Measurements from ENCODE around the gene DLG2. TPM values are rescaled to one million over a fixed set of nuclear protein-coding genes. Genes with fewer than 3 reads are reported as not detected.

The DLG2 gene
- total RNA-seq, 2 experiments from 2014 or later: 2.0 to 2.1 TPM

- POLR2A ChIA-PET: no interaction called here
- Mint-ChIP-seq H3K4me1 (ENCODE audit: low read depth) (no peaks in the 10 kb centered on the region), H3K27me3 (peaks cover 10% of the 10 kb centered on the region), H3K27ac (no peak overlapping the region), H3K4me3 (no peak overlapping the region), H3K36me3 (ENCODE audit: low read depth) (no peaks in the 10 kb centered on the region), H3K9me3 (no peaks in the 10 kb centered on the region)
- no peaks in the 10 kb centered on the region for H3K36me3 ChIP-seq (ENCODE audit: insufficient read depth, low read length)
- no peaks in the 10 kb centered on the region for H3K4me1 ChIP-seq (ENCODE audit: insufficient read depth, low read length)
- no peak for DNase-seq
- ATAC-seq (ENCODE audit: poor library complexity): no peak
- CTCF ChIA-PET: no interaction called here
- no peaks in the 10 kb centered on the region for H3K9me3 ChIP-seq (ENCODE audit: control insufficient read depth in 1 of 2, insufficient read depth in 1 of 2, low read length in 2 of 2)
- no peak overlapping the region for H3K27ac ChIP-seq (ENCODE audit: low read depth in 1 of 2, low read length in 2 of 2)
- intact Hi-C loops (cut with DNase I, micrococcal nuclease): no loop called here
- H3K27me3 ChIP-seq (ENCODE audit: control insufficient read depth in 1 of 2, insufficient read depth in 2 of 2, low read length in 2 of 2): peaks cover 0 to 2% of the 10 kb centered on the region in 2 experiments
- H3K4me3 ChIP-seq (ENCODE audit: low read length): no peak overlapping the region
- TF ChIP-seq, protein P1, sequence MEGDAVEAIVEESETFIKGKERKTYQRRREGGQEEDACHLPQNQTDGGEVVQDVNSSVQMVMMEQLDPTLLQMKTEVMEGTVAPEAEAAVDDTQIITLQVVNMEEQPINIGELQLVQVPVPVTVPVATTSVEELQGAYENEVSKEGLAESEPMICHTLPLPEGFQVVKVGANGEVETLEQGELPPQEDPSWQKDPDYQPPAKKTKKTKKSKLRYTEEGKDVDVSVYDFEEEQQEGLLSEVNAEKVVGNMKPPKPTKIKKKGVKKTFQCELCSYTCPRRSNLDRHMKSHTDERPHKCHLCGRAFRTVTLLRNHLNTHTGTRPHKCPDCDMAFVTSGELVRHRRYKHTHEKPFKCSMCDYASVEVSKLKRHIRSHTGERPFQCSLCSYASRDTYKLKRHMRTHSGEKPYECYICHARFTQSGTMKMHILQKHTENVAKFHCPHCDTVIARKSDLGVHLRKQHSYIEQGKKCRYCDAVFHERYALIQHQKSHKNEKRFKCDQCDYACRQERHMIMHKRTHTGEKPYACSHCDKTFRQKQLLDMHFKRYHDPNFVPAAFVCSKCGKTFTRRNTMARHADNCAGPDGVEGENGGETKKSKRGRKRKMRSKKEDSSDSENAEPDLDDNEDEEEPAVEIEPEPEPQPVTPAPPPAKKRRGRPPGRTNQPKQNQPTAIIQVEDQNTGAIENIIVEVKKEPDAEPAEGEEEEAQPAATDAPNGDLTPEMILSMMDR (IDR thresholded peaks at IDR 0.05): no peak
Observed at GRCh38 chr11:83645561-83645960, 1981.6 kb downstream of the DLG2 start.

DNA sequence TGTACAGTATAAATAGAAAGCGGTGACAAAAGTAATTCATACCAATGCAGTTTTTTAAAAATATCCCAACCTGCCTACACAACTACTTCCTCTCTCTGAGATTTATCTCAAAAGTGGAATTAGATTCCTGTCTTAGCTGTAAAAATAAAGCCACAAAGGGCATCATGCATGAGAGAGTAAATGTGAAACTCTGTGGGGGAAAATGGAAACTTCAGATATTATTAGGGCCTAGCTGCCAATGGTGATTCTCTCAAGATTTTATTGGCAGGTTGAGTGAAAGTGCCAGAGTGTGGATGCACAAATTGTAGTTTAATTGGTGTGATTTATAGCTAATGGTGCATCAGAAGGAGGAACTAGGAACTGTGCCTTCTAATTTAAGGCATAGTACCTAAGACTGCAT, 1984.0 kb downstream of the DLG2 start:
- no peak for ATAC-seq (ENCODE audit: poor library complexity)
- intact Hi-C loops (cut with DNase I, micrococcal nuclease): no loop called here
- ChIA-PET CTCF (no interaction called here), POLR2A (no interaction called here)
- H3K27me3 Mint-ChIP-seq: peaks cover 10% of the 10 kb centered on the region
- H3K4me3 Mint-ChIP-seq: no peak overlapping the region
- H3K9me3 ChIP-seq (ENCODE audit: control insufficient read depth in 1 of 2, insufficient read depth in 1 of 2, low read length in 2 of 2): no peaks in the 10 kb centered on the region
- H3K36me3 ChIP-seq (ENCODE audit: insufficient read depth, low read length): no peaks in the 10 kb centered on the region
- peaks cover 0 to 2% of the 10 kb centered on the region in 2 experiments for H3K27me3 ChIP-seq (ENCODE audit: control insufficient read depth in 1 of 2, insufficient read depth in 2 of 2, low read length in 2 of 2)
- no peak overlapping the region for H3K4me3 ChIP-seq (ENCODE audit: low read length)
- no peaks in the 10 kb centered on the region for H3K36me3 Mint-ChIP-seq (ENCODE audit: low read depth)
- H3K9me3 Mint-ChIP-seq: peaks cover 3% of the 10 kb centered on the region
- H3K27ac ChIP-seq (ENCODE audit: low read depth in 1 of 2, low read length in 2 of 2): no peak overlapping the region
- no peak overlapping the region for H3K27ac Mint-ChIP-seq
- no peak for DNase-seq
- no peaks in the 10 kb centered on the region for H3K4me1 Mint-ChIP-seq (ENCODE audit: low read depth)
- no peaks in the 10 kb centered on the region for H3K4me1 ChIP-seq (ENCODE audit: insufficient read depth, low read length)
- TF ChIP-seq, protein P1 (IDR thresholded peaks at IDR 0.05): no peak

GRCh38 chr11:83642500-83642899, 1984.6 kb downstream of the DLG2 start:
- Histone ChIP-seq H3K27me3 (ENCODE audit: control insufficient read depth in 1 of 2, insufficient read depth in 2 of 2, low read length in 2 of 2) (peaks cover 0 to 2% of the 10 kb centered on the region in 2 experiments), H3K27ac (ENCODE audit: low read depth in 1 of 2, low read length in 2 of 2) (no peak overlapping the region), H3K4me1 (ENCODE audit: insufficient read depth, low read length) (no peaks in the 10 kb centered on the region), H3K4me3 (ENCODE audit: low read length) (no peak overlapping the region), H3K36me3 (ENCODE audit: insufficient read depth, low read length) (no peaks in the 10 kb centered on the region), H3K9me3 (ENCODE audit: control insufficient read depth in 1 of 2, insufficient read depth in 1 of 2, low read length in 2 of 2) (no peaks in the 10 kb centered on the region)
- intact Hi-C loops (cut with DNase I, micrococcal nuclease): no loop called here
- Mint-ChIP-seq H3K4me3 (no peak overlapping the region), H3K36me3 (ENCODE audit: low read depth) (no peaks in the 10 kb centered on the region), H3K27ac (no peak overlapping the region), H3K27me3 (peaks cover 10% of the 10 kb centered on the region), H3K9me3 (peaks cover 3% of the 10 kb centered on the region), H3K4me1 (ENCODE audit: low read depth) (no peaks in the 10 kb centered on the region)
- no peak for DNase-seq
- ATAC-seq (ENCODE audit: poor library complexity): no peak
- TF ChIP-seq, protein P1 (IDR thresholded peaks at IDR 0.05): no peak
- POLR2A ChIA-PET: no interaction called here
- CTCF ChIA-PET: no interaction called here
